ENCODE data around the gene KLHL2. TPM values are rescaled to one million over a fixed set of nuclear protein-coding genes. Genes with fewer than 3 reads are reported as not detected.

Gene KLHL2
- total RNA-seq, 6 experiments from 2014 or later: 10.9 to 13.7 (median 11.4) TPM

- H3K4me1 Mint-ChIP-seq (ENCODE audit: low read depth): peaks cover 29% of the 10 kb centered on the region
- peak overlapping the region; percentile 86 for H3K4me3 Mint-ChIP-seq
- no peaks in the 10 kb centered on the region for H3K9me3 Mint-ChIP-seq
- TF ChIP-seq CTCF (IDR thresholded peaks at IDR 0.05): no peak
- H3K27ac Mint-ChIP-seq: peak overlapping the region; percentile 52
- peaks cover 3% of the 10 kb centered on the region; the same call in 1 of the 2 replicates for H3K36me3 Mint-ChIP-seq (ENCODE audit: low read depth)
- H3K27me3 Mint-ChIP-seq (ENCODE audit: insufficient read depth): no peaks in the 10 kb centered on the region
- DNase-seq: no peak
Observed at GRCh38 chr4:165301833-165302232, 94.5 kb downstream of the KLHL2 start.

- H3K36me3 Mint-ChIP-seq (ENCODE audit: low read depth): peaks cover 3% of the 10 kb centered on the region; the same call in 1 of the 2 replicates
- H3K4me1 Mint-ChIP-seq (ENCODE audit: low read depth): peaks cover 29% of the 10 kb centered on the region
- no peak overlapping the region for H3K4me3 Mint-ChIP-seq
- no peaks in the 10 kb centered on the region for H3K27me3 Mint-ChIP-seq (ENCODE audit: insufficient read depth)
- no peak for TF ChIP-seq CTCF (IDR thresholded peaks at IDR 0.05)
- no peaks in the 10 kb centered on the region for H3K9me3 Mint-ChIP-seq
- no peak for DNase-seq
- H3K27ac Mint-ChIP-seq: no peak overlapping the region
Observed at GRCh38 chr4:165302658-165303057, 95.3 kb downstream of the KLHL2 start.

GRCh38 chr4:165308166-165308565 lies 100.8 kb downstream of the KLHL2 start:
- Mint-ChIP-seq H3K9me3 (no peaks in the 10 kb centered on the region), H3K4me1 (ENCODE audit: low read depth) (peaks cover 23% of the 10 kb centered on the region), H3K4me3 (no peak overlapping the region), H3K27ac (no peak overlapping the region), H3K27me3 (ENCODE audit: insufficient read depth) (no peaks in the 10 kb centered on the region), H3K36me3 (ENCODE audit: low read depth) (peaks cover 4% of the 10 kb centered on the region; the same call in 1 of the 2 replicates)
- TF ChIP-seq CTCF (IDR thresholded peaks at IDR 0.05): no peak
- no peak for DNase-seq

- H3K4me3 Mint-ChIP-seq: no peak overlapping the region
- TF ChIP-seq CTCF (IDR thresholded peaks at IDR 0.05): no peak
- no peaks in the 10 kb centered on the region for H3K9me3 Mint-ChIP-seq
- no peaks in the 10 kb centered on the region for H3K27me3 Mint-ChIP-seq (ENCODE audit: insufficient read depth)
- H3K27ac Mint-ChIP-seq: no peak overlapping the region
- DNase-seq: no peak
- peaks cover 22% of the 10 kb centered on the region for H3K4me1 Mint-ChIP-seq (ENCODE audit: low read depth)
- peaks cover 4% of the 10 kb centered on the region; the same call in 1 of the 2 replicates for H3K36me3 Mint-ChIP-seq (ENCODE audit: low read depth)
Observed at GRCh38 chr4:165308606-165309005, 101.2 kb downstream of the KLHL2 start.

GRCh38 chr4:165309456-165309855 lies 102.1 kb downstream of the KLHL2 start:
- Mint-ChIP-seq H3K27me3 (ENCODE audit: insufficient read depth) (no peaks in the 10 kb centered on the region), H3K4me1 (ENCODE audit: low read depth) (peaks cover 22% of the 10 kb centered on the region), H3K27ac (no peak overlapping the region), H3K4me3 (no peak overlapping the region), H3K9me3 (no peaks in the 10 kb centered on the region), H3K36me3 (ENCODE audit: low read depth) (peaks cover 10% of the 10 kb centered on the region; the same call in 1 of the 2 replicates)
- DNase-seq: no peak
- no peak for TF ChIP-seq CTCF (IDR thresholded peaks at IDR 0.05)

- peaks cover 22% of the 10 kb centered on the region for H3K4me1 Mint-ChIP-seq (ENCODE audit: low read depth)
- DNase-seq: peak; percentile 62
- no peak for TF ChIP-seq CTCF (IDR thresholded peaks at IDR 0.05)
- no peaks in the 10 kb centered on the region for H3K9me3 Mint-ChIP-seq
- H3K27ac Mint-ChIP-seq: no peak overlapping the region
- H3K27me3 Mint-ChIP-seq (ENCODE audit: insufficient read depth): no peaks in the 10 kb centered on the region
- H3K4me3 Mint-ChIP-seq: no peak overlapping the region
- H3K36me3 Mint-ChIP-seq (ENCODE audit: low read depth): peaks cover 10% of the 10 kb centered on the region; the same call in 1 of the 2 replicates
Observed at GRCh38 chr4:165312506-165312905, 105.1 kb downstream of the KLHL2 start.
